GM21526 (cell line): Measurements from ENCODE around the gene RYR3.

ENCODE experiments used
- ATAC-seq: cut with Tn5 transposase; IDR thresholded peaks from one replicate; pipeline ENCODE4 v1.9.1; 2021; ENCODE audit warnings: moderate library complexity; ENCODE audit not compliant: unreplicated experiment, low FRiP score

RYR3 gene

GRCh38 chr15:33310481-33311311 lies at the start of gene RYR3:
Gene RYR3 (plus strand): TSS chr15:33310967. CDS start chr15:33311046, 79 bp downstream.
- ATAC-seq, result no peak

- ATAC-seq, result no peak
Measured at GRCh38 chr15:33262306-33262705, 48.5 kb upstream of the RYR3 start.

GRCh38 chr15:33277689-33278088 lies 33.1 kb upstream of the RYR3 start:
- no peak for ATAC-seq

GRCh38 chr15:33278816-33279612 lies 31.8 kb upstream of the RYR3 start:
- no peak for ATAC-seq

- ATAC-seq, result no peak
Measured at GRCh38 chr15:33279613-33280205, 31.1 kb upstream of the RYR3 start.

GRCh38 chr15:33282226-33283020 lies 28.3 kb upstream of the RYR3 start:
- no peak for ATAC-seq

- no peak for ATAC-seq
Measured at GRCh38 chr15:33283576-33283975, 27.2 kb upstream of the RYR3 start.

GRCh38 chr15:33284336-33284735 lies 26.4 kb upstream of the RYR3 start:
- no peak for ATAC-seq

GRCh38 chr15:33292717-33293307 lies 18.0 kb upstream of the RYR3 start:
- ATAC-seq, result no peak

- ATAC-seq, result no peak
Measured at GRCh38 chr15:33293713-33294334, 16.9 kb upstream of the RYR3 start.

GRCh38 chr15:33296050-33296449 lies 14.7 kb upstream of the RYR3 start:
- ATAC-seq, result no peak

GRCh38 chr15:33296856-33297255 lies 13.9 kb upstream of the RYR3 start:
- no peak for ATAC-seq

GRCh38 chr15:33298631-33299030 lies 12.1 kb upstream of the RYR3 start:
- no peak for ATAC-seq

GRCh38 chr15:33304924-33305323 lies 5.8 kb upstream of the RYR3 start:
- ATAC-seq, result no peak

- ATAC-seq, result no peak
Measured at GRCh38 chr15:33309602-33310276, 1.0 kb upstream of the RYR3 start.

GRCh38 chr15:33311312-33311971 lies 675 bp downstream of the RYR3 start:
- no peak for ATAC-seq

GRCh38 chr15:33313491-33313890 lies 2.7 kb downstream of the RYR3 start:
- ATAC-seq, result no peak

- ATAC-seq, result no peak
Measured at GRCh38 chr15:33314069-33314468, 3.3 kb downstream of the RYR3 start.

GRCh38 chr15:33315044-33315443 lies 4.3 kb downstream of the RYR3 start:
- no peak for ATAC-seq
